HG02884 (cell line): ENCODE measurements around the gene IGFBP5.

Experiments
- ATAC-seq: cut with Tn5 transposase; IDR thresholded peaks from one replicate; pipeline ENCODE4 v1.9.1; 2021; ENCODE audit warnings: mild to moderate bottlenecking, moderate library complexity; ENCODE audit not compliant: unreplicated experiment

Gene IGFBP5

DNA sequence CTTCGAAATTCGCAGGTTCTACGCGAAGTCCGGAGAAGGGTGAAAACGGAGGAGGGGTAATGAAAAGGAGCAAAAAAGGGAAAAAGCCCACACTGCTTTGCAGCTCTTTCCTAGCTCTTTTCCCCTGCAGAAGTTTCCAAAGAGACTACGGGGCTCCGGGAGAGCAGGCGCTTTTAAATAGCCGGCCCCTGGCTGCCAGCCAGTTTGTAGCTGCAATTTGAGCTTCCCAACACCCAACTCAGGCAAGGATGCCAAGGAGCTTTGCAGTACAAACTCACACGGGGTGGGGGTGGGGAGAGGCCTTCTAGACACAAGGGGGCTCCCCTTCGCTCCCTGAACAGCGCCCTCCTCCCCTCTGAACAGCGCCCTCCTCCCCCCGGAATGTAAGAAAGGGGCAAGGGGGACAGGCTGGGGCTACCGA lies at the start of gene IGFBP5:
Gene IGFBP5 (minus strand): TSS at position 149 of the 421 bp plus-strand sequence. CDS start 774 bp downstream, outside the sequence.
- ATAC-seq: no peak

- ATAC-seq: no peak
Measured at GRCh38 chr2:216743781-216744180, 48.4 kb upstream of the IGFBP5 start.

- ATAC-seq: no peak
Measured at GRCh38 chr2:216742411-216742810, 47.1 kb upstream of the IGFBP5 start.

- no peak for ATAC-seq
Measured at GRCh38 chr2:216741223-216741593, 45.9 kb upstream of the IGFBP5 start.

DNA sequence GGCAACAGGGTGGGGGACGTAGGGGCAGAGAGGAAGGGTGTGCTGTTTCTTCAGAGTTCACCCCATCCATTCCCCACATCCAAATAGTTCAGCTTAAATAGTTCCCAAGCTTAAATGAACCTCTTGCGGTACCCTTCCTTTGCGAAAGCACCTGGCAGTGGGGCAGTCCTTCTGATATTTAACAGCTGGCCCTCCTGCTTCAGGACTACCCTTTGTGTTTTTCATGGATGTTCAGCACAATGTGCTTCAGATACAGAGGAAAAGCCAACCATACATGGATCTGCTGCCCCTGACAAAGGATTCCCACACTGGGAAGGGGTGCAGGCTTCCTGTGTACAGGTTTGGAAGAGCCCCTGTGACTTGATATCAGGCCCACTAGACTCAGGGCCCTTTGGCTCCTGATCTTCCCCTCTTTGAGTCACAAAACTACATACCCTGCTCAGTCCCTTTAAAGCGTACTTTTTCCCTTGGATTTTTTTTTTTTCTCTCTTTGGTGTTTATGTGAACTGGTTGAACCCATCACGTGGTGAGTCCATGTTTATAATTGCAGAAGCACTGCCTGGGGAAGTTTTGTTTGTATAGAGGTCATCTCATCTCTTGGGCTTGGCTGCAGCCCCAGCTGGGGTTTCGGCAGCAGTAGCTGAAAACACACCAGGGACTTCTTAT lies 45.3 kb upstream of the IGFBP5 start:
- ATAC-seq: no peak

DNA sequence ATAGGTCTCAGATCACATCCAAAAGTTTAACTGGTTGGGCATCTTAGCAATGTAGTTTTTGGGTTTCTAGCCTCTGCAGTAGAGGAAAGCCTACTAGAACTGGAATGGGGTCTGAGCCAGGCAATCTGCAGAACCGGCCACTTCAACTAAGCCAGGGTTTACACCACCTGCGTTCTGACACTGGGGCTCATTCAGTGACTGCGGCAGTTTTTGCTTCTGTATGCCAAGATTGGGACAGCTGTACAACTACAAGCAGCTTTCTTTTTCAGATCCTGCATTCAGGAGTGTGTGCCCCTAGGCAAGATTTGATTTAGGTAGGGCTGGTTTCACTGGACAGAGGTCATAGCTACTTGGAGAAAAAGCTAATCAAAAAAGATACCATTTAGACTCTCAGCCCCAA lies 43.7 kb upstream of the IGFBP5 start:
- no peak for ATAC-seq

DNA sequence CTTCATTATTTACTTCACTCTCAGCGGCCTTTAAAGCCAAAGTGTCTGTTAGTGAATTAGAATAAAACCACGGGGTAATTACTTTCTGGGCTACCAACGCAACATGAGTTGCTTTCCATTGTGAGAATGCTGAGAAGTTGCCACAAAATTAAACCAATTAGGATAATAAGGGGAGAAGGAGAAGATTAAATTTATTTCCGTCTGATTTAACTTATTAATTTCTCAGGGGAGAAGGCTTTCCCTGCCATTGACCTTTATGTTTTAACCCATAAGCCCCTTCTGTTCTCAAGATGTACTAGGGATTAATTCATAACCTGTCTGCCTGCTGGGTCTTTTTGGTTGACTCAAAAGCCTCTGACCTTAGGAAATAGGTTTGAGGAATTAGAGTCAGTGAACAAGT lies 42.3 kb upstream of the IGFBP5 start:
- ATAC-seq: no peak

- ATAC-seq: no peak
Measured at GRCh38 chr2:216736326-216736725, 41.0 kb upstream of the IGFBP5 start.

GRCh38 chr2:216735668-216736067 lies 40.3 kb upstream of the IGFBP5 start:
- no peak for ATAC-seq

GRCh38 chr2:216735086-216735485 lies 39.7 kb upstream of the IGFBP5 start:
- ATAC-seq: no peak

DNA sequence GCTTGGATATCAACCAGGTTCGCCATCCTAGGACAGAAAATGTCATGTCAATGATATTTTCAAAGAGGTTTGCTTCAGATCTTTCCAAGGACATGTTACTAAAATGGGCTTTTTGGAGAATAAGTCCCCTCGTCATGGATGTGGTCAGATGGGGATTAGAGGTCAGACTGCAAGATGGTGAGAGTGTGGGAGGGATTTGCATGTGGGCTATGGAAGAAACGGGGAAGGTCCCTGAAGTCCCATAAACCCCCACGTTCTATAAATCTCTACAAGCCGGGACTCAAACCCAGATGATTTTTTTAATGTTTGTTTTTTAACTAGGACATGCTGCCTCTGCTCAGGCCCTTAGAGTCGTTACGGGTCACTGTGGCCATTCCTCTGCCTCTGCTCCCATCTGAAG lies 37.7 kb upstream of the IGFBP5 start:
- ATAC-seq: no peak

DNA sequence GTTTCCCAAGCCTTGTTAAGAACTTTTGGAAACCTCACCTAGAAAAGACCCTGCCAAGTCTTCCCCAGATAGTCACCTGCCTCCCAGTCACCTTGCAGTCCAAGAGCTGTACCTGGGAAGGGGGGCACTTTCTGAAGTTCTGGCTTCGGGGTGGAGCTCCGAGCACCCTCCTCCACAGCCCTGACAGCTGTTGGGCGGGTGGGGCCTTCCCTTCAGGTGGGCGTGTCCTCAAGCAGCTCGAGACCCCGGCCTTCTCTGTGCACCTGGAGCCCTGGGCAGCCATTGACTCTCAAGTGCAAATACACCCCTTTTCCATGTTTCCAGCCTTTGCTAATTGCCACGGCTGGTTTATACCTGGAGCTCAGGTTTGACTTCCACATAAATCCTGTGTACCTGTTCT lies 37.0 kb upstream of the IGFBP5 start:
- ATAC-seq: no peak

GRCh38 chr2:216731465-216731864 lies 36.1 kb upstream of the IGFBP5 start:
- no peak for ATAC-seq

GRCh38 chr2:216730871-216731270 lies 35.5 kb upstream of the IGFBP5 start:
- no peak for ATAC-seq

DNA sequence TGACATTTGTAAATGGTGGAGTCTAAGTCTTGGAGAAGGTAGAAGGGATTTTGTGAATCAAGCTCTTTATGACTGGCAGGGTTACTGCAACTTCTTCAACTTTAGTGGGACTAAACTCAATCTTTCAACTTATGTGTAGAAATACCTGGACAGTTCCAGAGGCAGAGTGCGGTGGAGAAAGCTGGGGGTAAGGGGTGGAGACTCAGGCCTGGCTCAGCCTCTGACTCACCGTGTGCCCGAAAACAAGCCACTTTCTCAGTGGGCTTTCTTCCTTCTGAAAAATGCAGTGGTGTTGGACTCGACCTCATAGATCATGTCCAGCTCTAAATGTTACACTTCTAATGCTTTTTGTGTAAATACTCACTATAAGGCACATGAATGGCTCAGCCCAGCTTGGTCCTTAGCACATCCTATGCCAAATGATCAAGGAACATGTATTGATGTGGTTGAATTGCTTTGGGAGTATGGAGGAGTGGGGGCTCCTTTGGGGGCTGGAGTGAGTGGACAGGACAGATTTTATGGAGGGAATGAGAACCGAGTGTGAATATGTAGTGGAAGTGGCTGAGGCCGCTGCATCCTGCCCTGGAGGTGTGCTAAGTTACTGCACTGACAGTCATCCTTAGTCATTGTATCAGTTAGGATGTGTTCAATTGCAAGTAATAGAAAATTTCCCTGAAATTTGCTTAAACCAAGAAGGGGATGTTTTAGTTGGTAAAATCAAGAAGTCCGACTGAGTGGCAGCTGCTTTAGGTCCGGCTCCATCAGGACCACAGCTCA lies 32.2 kb upstream of the IGFBP5 start:
- ATAC-seq: no peak

DNA sequence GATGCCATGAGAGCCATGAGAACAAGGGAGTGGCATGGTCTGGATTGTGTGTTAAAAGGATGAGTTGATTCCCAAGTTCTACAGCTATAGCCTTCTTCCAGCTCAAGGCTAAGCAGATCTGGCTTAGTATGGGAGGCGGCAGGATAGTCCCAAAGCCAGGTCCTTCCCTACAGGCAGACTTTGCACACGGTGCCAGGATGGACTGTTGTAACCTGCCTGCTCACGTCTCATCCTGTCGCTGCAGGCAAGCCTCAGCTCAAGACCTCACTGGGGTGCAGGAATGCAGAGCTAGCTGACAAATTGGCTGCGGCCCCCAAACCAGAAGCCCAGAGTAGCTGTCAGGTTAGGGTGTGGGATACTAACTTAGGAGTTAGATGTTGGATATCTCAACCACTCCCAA lies 28.8 kb upstream of the IGFBP5 start:
- no peak for ATAC-seq

DNA sequence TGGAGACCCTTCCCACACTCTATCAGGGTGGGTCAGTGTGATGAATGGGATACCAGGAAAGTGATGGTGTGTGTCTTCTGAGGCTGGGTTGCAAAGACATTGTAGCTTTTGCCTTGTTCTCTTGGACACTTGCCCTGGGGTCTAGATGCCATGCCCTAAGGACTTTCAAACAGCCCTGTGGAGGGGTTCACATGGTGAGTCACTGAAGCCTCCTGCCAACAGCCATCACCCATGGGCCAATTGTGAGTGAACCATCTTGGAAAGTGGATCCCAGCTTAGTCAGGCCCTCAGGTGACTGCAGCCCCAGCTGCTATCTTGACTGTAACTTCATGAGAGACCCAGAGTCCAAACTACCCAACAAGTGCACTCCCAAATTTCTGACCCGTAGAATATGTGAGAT lies 25.8 kb upstream of the IGFBP5 start:
- no peak for ATAC-seq

GRCh38 chr2:216720722-216721121 lies 25.4 kb upstream of the IGFBP5 start:
- ATAC-seq: no peak

GRCh38 chr2:216717907-216718615 lies 22.7 kb upstream of the IGFBP5 start:
- no peak for ATAC-seq

DNA sequence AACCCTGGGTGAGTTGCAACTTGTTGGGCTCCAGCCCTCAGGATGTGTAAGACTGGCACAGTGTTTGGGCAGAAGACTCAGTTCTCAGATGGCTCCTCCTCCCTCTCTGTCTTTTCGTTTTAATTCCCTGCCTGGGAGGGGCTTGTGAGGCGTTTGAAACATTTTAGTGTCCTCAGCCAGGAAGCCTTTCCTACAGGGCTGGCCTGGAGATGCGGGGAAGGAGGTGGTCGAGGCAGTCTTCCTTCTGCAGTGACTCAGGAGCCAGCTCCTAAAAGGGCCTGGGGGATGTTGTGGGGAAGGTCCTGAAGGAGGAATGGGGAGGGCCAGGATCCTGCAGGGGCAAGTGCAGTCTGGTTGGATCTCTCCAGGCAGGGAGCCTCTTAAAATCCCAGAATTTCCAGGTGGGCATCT lies 22.1 kb upstream of the IGFBP5 start:
- no peak for ATAC-seq

- no peak for ATAC-seq
Measured at GRCh38 chr2:216716109-216716508, 20.8 kb upstream of the IGFBP5 start.

DNA sequence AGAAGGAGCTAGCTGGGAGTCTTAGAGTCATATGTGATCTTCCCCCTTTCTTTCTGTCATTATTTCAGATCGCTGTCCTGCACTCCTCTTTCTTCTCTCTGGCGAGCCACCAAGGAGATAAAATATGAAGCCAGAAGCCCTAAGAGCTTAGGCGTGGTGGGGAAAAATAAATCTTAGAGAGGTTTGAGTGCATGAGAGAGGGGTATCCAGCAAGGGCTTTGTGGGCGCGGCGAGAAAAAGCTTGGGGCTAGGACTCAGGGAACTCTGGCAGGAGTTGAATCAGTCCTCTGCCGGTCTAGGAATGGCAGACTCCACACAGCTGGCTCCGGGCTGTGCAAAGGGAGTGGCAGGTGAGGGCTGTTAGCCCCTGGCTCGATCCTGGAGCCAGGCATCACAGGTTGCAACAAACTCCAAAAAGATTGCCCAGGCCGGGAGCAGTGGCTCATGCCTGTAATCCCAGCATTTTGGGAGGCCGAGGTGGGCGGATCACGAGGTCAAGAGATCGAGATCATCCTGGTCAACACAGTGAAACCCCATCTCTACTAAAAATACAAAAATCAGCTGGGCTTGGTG lies 20.1 kb upstream of the IGFBP5 start:
- ATAC-seq: no peak
